ENCODE measurements around the gene MOB3A. TPM values are rescaled to one million over a fixed set of nuclear protein-coding genes. Genes with fewer than 3 reads are reported as not detected.

Gene MOB3A
- total RNA-seq, 1 donor = 36.7 TPM

DNA sequence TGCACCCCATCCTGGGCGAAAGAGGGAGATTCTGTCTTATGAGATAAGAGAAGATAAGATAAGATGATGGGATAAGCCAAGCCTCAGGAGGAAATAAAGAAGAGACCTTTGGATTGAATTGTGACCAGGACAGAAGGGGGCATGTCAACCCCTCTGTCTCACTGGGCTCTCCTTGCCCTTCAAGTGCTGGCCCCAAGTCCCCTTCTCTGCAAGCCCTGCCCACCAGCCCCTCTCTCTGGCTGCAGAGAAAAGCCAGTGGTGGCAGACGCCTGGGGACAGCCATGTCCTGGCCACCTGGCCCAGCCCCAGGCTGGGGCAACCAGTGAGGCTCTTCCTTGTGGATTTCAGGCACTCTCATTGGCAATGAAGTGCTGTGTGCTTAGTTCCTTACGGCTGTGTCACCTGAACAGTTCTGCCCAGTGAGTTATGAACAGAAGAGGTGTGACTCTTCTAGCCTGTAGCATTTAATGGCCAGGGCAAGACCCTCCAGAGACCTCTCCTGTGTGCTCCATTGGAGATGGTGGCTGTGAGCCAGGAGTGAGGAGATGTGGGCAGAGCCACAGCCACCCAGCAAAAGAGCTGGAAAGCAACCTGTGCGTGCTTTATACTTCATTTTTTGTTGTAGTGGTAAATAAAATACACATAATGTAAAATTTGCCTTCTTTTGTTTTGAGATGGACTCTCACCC lies 74.5 kb downstream of the MOB3A start:
- TF ChIP-seq, protein P1, sequence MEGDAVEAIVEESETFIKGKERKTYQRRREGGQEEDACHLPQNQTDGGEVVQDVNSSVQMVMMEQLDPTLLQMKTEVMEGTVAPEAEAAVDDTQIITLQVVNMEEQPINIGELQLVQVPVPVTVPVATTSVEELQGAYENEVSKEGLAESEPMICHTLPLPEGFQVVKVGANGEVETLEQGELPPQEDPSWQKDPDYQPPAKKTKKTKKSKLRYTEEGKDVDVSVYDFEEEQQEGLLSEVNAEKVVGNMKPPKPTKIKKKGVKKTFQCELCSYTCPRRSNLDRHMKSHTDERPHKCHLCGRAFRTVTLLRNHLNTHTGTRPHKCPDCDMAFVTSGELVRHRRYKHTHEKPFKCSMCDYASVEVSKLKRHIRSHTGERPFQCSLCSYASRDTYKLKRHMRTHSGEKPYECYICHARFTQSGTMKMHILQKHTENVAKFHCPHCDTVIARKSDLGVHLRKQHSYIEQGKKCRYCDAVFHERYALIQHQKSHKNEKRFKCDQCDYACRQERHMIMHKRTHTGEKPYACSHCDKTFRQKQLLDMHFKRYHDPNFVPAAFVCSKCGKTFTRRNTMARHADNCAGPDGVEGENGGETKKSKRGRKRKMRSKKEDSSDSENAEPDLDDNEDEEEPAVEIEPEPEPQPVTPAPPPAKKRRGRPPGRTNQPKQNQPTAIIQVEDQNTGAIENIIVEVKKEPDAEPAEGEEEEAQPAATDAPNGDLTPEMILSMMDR (IDR thresholded peaks at IDR 0.05; ENCODE audit: insufficient read depth, low read depth, low read length) = no peak
- H3K4me3 ChIP-seq (ENCODE audit: low read depth, low read length) = no peak overlapping the region
- DNase-seq (ENCODE audit: low read depth) = no peak

Small RNA genes within 50 kb of the gene (small RNA-seq; reads per million reads assigned to genes)
- gene AC007136.1 = not detected

Other genes starting within 250 kb of the MOB3A start
- 11.2 and 15.8 TPM in 2 replicates for gene REXO1, start 247.8 kb downstream of the MOB3A start, total RNA-seq
- 10.4 and 16.8 TPM in 2 replicates for gene KLF16, start 232.7 kb downstream of the MOB3A start, total RNA-seq
- 45.8 and 62.2 TPM in 2 replicates for gene ABHD17A, start 210.8 kb downstream of the MOB3A start, total RNA-seq
- gene ADAT3, start 190.9 kb downstream of the MOB3A start, total RNA-seq = 3.9 and 4.5 TPM in 2 replicates
- 40.6 and 49.2 TPM in 2 replicates for gene SCAMP4, start 190.9 kb downstream of the MOB3A start, total RNA-seq
- 69.5 and 74.1 TPM in 2 replicates for gene CSNK1G2, start 155.2 kb downstream of the MOB3A start, total RNA-seq
- 46.6 and 51.5 TPM in 2 replicates for gene BTBD2, start 80.6 kb downstream of the MOB3A start, total RNA-seq
- gene MKNK2, start 45.1 kb downstream of the MOB3A start, total RNA-seq = 59.2 and 80.9 TPM in 2 replicates
- 1.3 TPM in 2 replicates for gene IZUMO4, start 589 bp upstream of the MOB3A start, total RNA-seq
- 122 and 140 TPM in 2 replicates for gene AP3D1, start 55.2 kb upstream of the MOB3A start, total RNA-seq
- 5.6 and 8.4 TPM in 2 replicates for gene DOT1L, start 67.6 kb upstream of the MOB3A start, total RNA-seq
- gene PLEKHJ1, start 140.0 kb upstream of the MOB3A start, total RNA-seq = 43.6 and 46.4 TPM in 2 replicates
- gene SF3A2, start 140.5 kb upstream of the MOB3A start, total RNA-seq = 24.6 and 25.1 TPM in 2 replicates
- gene AMH, start 153.0 kb upstream of the MOB3A start, total RNA-seq = 0.32 and 1.3 TPM in 2 replicates
- gene JSRP1, start 160.1 kb upstream of the MOB3A start, total RNA-seq = 0.43 TPM in 1 of 2 replicates, not detected in the other
- under 0.01 TPM in 1 of 2 replicates, not detected in the other for gene PEAK3, start 185.8 kb upstream of the MOB3A start, total RNA-seq
- under 0.01 TPM in 1 of 2 replicates, not detected in the other for gene LINGO3, start 211.8 kb upstream of the MOB3A start, total RNA-seq
- gene LSM7, start 232.3 kb upstream of the MOB3A start, total RNA-seq = 69.3 and 78.2 TPM in 2 replicates
- gene SPPL2B, start 232.4 kb upstream of the MOB3A start, total RNA-seq = 25.5 and 39.9 TPM in 2 replicates

Data from fibroblast of villous mesenchyme (primary cell).